CD1c-positive myeloid dendritic cell (primary cell): ENCODE data around the gene ST3GAL3.

Experiments used
- DNase-seq: peaks from one replicate; pipeline ENCODE4 v3.0.0-alpha.2; 2016; ENCODE audit errors: extremely low spot score

The ST3GAL3 gene

GRCh38 chr1:43913666-43914360 is 206.5 kb downstream of the ST3GAL3 start:
- DNase-seq, result no peak

GRCh38 chr1:43914576-43915525 is 207.5 kb downstream of the ST3GAL3 start:
- no peak for DNase-seq

- no peak for DNase-seq
Observed at GRCh38 chr1:43919906-43920305, 212.6 kb downstream of the ST3GAL3 start.

DNA sequence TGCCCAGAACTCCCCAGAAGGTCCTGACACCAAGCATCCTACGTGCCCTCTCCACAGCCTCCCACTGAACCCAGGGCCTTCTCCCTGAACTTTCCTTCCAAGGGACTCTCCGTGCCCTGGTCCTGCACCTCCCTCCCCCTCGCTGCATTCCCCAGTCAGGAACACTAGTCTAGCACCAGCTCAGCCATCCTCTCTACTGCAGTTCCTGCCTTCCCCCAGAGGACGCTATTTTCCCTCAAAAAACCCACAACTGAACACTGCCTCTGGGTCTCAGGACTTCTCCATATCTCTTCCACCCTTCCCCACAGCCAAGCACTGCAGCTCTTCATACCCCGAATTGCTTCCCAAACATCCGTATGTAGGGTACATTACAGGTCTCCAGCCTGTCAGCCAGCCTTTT is 213.7 kb downstream of the ST3GAL3 start:
- no peak for DNase-seq

DNA sequence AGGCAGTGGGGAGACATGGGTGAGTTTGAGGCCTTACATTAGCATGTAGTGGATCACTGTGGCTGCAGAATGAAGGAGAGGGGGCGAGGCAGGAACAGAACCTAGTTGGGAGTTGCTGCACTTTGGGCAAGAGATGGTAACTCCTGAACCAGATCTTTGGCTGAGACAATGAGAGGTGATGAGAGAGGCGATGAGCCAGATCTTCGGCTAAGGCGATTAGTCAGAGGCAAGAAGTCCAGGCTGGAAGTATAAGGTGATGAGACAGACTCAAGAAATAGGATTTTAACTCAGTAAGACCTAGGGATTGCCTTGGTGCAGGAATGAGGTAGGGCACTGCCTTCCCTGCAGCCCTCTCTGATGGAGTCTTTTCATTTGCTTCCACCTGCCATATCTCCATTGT is 217.2 kb downstream of the ST3GAL3 start:
- no peak for DNase-seq

DNA sequence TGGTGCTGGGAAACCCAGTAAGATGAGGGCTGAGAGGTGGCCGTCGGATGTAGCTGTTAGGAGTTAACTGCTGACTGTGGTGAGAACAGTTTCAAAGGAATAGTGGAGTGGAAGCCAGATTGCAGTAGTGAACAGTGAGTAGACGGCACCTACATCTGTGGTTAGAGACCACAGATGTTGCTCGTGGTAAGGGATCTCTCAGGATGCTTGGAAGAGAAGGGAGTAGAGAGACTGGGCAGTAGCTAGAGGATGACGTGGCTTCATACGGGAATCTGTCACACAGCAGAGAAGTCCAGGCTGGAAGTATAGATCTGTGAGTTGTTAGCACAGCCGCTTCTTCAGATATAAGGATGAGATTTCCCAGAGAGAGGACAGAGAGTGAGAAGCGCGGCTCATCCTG is 218.5 kb downstream of the ST3GAL3 start:
- no peak for DNase-seq

DNA sequence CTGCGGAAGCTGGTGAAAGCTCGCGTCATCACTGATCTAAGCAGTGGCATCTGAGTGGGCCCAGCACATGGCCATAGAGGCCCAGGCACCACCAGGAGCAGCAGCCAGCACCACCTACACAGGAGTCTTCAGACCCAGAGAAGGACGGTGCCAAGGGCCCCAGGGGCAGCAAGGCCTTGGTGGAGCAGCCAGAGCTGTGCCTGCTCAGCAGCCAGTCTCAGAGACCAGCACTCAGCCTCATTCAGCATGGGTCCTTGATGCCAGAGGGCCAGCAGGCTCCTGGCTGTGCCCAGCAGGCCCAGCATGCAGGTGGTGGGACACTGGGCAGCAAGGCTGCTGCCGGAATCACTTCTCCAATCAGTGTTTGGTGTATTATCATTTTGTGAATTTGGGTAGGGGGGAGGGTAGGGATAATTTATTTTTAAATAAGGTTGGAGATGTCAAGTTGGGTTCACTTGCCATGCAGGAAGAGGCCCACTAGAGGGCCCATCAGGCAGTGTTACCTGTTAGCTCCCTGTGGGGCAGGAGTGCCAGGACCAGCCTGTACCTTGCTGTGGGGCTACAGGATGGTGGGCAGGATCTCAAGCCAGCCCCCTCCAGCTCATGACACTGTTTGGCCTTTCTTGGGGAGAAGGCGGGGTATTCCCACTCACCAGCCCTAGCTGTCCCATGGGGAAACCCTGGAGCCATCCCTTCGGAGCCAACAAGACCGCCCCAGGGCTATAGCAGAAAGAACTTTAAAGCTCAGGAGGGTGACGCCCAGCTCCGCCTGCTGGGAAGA is 223.0 kb downstream of the ST3GAL3 start:
- no peak for DNase-seq

DNA sequence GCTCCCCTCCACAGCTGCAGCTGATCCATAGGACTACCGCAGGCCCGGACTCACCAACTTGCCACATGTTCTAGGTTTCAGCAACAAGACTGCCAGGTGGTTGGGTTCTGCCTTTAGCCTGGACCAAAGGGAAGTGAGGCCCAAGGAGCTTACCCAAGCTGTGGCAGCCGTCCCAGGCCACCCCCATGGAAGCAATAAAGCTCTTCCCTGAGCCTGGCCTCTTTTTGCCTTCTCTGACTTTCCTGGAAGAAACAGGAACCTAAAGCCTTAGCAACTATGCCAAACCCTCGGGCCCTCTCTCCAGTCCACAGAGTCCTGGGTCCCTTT is 223.6 kb downstream of the ST3GAL3 start:
- no peak for DNase-seq

DNA sequence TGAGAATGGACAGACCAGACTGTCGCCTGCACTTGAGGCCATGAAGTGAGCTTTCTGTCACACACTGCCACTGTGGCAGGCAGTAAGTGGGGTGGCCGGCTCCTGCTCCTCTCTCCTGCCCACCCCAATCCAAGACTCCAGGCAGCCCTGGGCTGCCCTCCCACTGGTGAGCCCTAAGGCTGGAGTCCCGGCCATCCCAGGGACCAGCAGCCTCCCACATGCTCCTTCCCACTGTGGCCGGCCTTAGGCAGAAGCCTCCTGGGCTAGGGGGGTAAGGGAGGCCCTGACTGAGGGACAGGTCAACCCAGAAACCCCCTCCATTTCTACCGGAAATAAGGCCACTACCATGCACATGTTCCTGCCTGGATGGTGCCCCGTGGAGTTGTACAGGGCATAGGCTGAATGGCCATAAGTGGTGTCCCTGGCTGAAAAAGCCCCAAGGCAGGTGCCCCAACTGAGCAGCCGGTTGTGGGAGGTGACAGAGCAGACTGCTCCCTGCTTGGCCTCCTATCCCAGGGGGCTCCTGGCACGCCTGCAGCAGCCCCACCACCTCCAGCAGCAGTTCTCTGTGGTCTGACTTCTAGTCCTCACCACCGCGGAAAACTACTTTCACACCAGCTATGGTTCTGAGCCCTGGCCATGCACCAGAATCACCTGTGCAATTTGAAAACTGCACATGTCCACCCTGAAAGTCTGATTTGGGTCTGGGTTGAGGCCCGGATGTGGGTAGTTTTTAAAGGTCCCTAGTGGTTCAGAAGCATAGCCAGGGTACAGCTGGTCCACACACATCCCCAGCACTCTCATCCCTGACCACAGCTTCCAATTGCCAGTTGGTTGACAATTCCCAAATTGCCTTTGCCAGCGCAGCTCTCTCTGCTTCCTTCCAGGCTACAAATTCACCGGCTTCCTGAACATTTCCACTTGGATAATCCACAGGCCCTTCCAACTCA is 224.7 kb downstream of the ST3GAL3 start:
- no peak for DNase-seq

GRCh38 chr1:43932786-43933385 is 225.6 kb downstream of the ST3GAL3 start:
- no peak for DNase-seq

GRCh38 chr1:43933386-43934100 is 226.2 kb downstream of the ST3GAL3 start, which contains the start of gene ARTN:
ARTN (plus strand) TSS chr1:43933801; CDS start chr1:43935657, 1,856 bp downstream.
- no peak for DNase-seq

DNA sequence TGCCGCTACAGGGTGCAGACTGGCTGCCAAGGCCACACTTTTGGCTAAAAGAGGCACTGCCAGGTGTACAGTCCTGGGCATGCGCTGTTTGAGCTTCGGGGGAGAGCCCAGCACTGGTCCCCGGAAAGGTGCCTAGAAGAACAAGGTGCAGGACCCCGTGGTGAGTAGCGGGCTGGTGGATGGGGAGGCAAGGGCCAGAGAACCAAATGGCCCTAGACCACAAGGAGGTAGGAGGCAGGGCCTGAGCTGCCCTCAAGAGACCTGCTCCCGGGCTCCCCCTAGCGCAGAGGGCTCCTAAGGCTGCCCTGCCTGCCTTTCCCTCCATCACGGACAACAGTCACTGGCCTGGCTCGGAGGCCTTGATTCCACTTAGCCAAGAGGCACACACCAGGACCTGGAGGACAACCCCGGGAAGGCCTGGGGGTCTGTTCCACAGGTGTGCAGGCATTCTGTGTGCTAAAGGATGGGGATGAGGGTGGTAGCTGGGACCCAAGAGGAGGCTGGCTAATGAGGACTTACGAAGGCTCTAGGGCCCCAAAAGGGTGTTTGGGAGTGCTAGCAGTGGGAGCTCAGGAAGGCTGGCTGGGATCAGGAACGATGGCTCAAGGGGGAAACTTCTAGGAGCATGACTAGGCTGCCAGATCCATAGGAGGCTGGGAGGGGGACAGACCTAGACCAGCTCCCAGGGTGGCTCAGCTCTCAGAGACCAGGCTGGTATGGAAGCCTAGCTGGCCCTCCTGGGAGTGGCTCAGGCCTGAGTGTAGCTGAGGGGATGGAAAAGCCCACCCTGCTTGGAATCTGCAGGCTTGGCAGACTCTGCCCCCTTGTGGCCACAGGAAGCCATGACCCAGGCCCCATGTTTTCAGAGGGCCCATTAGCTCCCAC is 227.0 kb downstream of the ST3GAL3 start:
- peak; percentile 64 for DNase-seq

DNA sequence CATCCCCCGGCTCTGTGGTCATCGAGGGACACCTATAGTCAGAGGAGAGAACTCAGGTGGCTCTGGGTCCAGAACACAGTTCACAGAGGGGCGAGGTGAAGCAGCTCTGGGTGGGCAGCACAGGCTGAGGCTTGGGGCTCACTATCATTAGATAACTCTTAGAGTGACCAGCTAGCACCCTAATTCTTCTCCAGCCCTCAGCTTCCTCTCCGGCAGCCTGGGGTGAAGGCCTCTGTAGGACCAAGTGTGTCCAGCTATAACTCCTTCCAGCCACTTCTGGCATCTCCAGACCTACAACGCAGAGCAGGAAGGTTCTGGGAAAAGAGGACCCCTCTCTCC is 227.6 kb downstream of the ST3GAL3 start:
- DNase-seq, result no peak

DNA sequence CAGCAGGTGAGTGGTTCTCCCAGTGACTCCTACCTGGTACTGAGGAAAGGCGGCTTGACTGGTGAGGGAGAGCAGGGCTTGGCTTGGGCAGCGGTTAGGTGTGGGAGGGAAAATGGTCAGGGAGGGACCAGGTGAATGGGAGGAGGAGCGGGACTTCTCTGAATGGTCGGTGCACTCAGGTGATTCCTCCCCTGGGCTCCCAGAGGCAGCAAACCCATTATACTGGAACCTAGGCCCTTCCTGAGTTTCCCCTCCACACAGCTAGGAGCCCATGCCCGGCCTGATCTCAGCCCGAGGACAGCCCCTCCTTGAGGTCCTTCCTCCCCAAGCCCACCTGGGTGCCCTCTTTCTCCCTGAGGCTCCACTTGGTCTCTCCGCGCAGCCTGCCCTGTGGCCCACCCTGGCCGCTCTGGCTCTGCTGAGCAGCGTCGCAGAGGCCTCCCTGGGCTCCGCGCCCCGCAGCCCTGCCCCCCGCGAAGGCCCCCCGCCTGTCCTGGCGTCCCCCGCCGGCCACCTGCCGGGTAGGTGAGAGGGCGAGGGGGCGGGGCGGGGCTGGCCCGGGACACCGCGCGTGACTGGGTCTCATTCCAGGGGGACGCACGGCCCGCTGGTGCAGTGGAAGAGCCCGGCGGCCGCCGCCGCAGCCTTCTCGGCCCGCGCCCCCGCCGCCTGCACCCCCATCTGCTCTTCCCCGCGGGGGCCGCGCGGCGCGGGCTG is 228.5 kb downstream of the ST3GAL3 start:
- DNase-seq, result no peak

GRCh38 chr1:43936431-43937151 is 229.3 kb downstream of the ST3GAL3 start:
- peak; percentile 72 for DNase-seq

DNA sequence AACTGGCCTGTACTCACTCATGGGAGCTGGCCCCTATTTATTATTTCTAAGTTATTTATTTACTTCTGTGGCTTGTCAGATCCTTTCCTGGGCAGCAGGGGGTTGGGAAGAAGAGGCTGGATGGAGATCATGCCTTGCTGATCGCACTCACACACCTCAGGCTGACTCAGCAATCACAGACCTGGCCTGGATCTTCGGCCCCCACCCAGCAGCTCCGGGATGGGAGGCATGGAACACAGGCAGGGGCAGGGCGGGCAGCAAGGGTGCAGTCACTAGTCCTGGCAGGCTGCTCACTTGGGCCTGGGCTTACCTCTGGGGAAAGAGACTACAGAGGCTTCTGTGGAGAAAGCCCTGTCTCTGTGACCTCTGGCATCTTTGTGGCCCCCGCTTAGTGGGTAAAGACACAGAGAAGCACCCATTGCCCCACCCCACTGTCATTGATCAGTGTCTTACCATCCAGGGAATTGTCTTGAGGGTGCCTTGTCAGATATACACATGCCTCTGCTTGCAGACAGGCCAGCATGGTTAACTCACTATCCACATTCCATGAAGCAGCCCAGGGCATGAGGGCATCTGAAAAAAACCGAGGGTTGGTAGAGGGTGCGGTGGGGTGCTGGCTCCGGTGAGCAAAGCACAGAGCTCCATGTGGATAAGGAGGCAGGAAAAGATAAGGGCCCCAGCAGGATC is 230.0 kb downstream of the ST3GAL3 start:
- DNase-seq, result no peak

DNA sequence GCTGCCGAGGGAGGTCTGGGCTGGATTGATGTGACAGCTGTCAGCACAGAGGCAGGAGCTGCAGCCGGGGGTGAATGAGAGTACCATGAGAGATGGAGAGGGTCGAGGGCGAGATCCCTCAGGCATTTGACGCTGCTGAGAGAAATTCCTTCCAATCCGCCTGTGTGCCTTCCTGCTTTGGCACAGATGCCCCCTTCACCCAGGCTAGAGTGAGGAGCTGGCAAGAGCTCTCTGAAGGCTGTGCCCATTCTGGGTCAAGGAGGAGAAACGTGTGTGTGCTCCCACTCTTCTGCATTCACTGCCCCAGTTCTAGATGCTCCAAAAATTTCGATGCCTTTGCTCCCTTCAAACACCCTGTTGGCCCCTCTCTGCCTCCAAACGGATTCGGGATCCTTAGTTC is 231.0 kb downstream of the ST3GAL3 start:
- DNase-seq, result no peak
